WTC11 (cell line): ENCODE data around the gene CDH13.

Source experiments
- CTCF ChIP-seq: fragments of 200-600 bp; IDR thresholded peaks from 2 replicates; pipeline ENCODE4 v1.8.0; 2022; ENCODE audit warnings: antibody characterized with exemption
- ELF4 ChIP-seq: sonication (generic); formaldehyde crosslinking; IDR thresholded peaks from 2 replicates; pipeline ENCODE4 v1.8.1; 2022; ENCODE audit warnings: low read depth, mild to moderate bottlenecking, moderate library complexity, missing genetic modification reagents
- OVOL2 ChIP-seq: fragments of 250-450 bp; sonication (Bioruptor Pico); IDR thresholded peaks from 2 replicates; pipeline ENCODE4 v1.9.0; 2021; ENCODE audit warnings: mild to moderate bottlenecking, borderline replicate concordance
- SP1 ChIP-seq: sonication (generic); formaldehyde crosslinking; conservative IDR thresholded peaks from 2 replicates; pipeline ENCODE4 v1.8.1; 2022; ENCODE audit warnings: missing genetic modification reagents
- TP53 ChIP-seq: sonication (generic); formaldehyde crosslinking; IDR thresholded peaks from 2 replicates; pipeline ENCODE4 v1.8.1; 2023; ENCODE audit warnings: mild to moderate bottlenecking, missing genetic modification reagents
- USF2 ChIP-seq: sonication (generic); formaldehyde crosslinking; IDR thresholded peaks from 2 replicates; pipeline ENCODE4 v1.8.1; 2023; ENCODE audit warnings: mild to moderate bottlenecking, missing genetic modification reagents, moderate library complexity

DNA sequence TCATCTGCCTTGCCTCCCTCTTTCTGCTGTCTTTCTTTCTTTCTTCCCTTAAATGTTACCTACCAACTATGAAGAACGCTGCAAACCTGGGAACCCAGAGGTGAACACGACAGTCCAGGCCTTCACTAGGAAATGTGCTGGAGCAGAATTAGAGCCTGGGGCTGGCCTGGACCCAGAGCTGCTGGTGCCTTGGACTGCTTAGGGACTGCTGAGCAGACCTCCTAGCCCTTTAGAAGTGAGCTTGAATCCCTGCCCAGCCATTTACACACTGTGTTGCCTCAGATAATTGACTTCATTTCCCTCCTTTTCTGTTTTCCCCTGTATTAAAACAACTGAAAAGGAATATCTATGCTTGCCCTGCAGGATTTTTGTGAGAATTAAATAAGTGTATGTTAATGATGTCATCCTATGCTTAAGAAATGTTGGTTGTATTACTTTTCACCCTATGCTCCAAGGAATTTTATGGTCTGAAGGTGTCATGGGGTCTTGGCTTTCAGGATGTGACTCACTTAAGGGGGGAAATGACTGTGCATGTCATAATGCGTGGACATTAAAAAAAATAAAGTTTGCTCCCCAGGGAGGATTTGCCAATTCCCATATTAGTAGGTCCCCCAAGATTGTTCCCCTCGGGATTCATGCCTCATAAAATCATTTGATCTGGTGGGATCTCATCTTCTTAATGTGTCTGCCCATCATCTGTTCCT is 11.5 kb downstream of the CDH13 start:
- TF ChIP-seq USF2 (CRISPR knock-in tag) (no peak), TP53 (CRISPR knock-in tag) (no peak), SP1 (CRISPR knock-in tag) (no peak), CTCF (no peak), ELF4 (CRISPR knock-in tag) (no peak), OVOL2 (CRISPR knock-in tag) (no peak)
